GM12878 (cell line): Measurements from ENCODE around the gene DIO3. TPM values are rescaled to one million over a fixed set of nuclear protein-coding genes. Genes with fewer than 3 reads are reported as not detected.

ENCODE experiments used
- ATAC-seq: fragments of 200-7000 bp; cut with Tn5 transposase; 3 replicates; pipeline ENCODE4 v1.9.1; 2020; ENCODE audit warnings: mild to moderate bottlenecking, moderate library complexity
- BruUV-seq: library from RNA; stranded (reverse); fragments of 400-500 nt; replicated peaks from 2 replicates; lab custom pipeline; 2021; lab: Mats Ljungman, UMichigan
- CTCF ChIA-PET: fragments of 300-600 bp; sonication (Branson Sonifier 250); formaldehyde crosslinking; extraction: SDS; loops from one replicate; lab custom pipeline; 2021; ENCODE audit warnings: inconsistent platforms; lab: Yijun Ruan, JAX
- POLR2A ChIA-PET: fragments of 350-600 bp; formaldehyde crosslinking; extraction: SDS; loops from one replicate; lab custom pipeline; 2021; ENCODE audit warnings: inconsistent platforms; lab: Charles Lee
- RAD21 ChIA-PET: fragments of 300-600 bp; sonication (Branson Sonifier 250); formaldehyde crosslinking; loops from one replicate; lab custom pipeline; 2023; ENCODE audit warnings: antibody characterized with exemption; ENCODE audit not compliant: unreplicated experiment; lab: Charles Lee
- SMC1A ChIA-PET: fragments of 300-600 bp; sonication (Branson Sonifier 250); formaldehyde crosslinking; loops from one replicate; lab custom pipeline; 2023; ENCODE audit not compliant: unreplicated experiment, uncharacterized antibody; lab: Charles Lee
- DNase-seq: peaks from one replicate; pipeline ENCODE4 v3.0.0-alpha.2; 2011; ENCODE audit warnings: low read depth, low spot score
- FAIRE-seq: peaks from 3 replicates; lab custom pipeline; 2011; peaks lifted over from hg19 to GRCh38; lab: Jason Lieb, UNC
- H2AFZ ChIP-seq: 2 replicates; pipeline ENCODE4 v1.6.0; 2011; ENCODE audit warnings: low read depth, low read length, control low read depth; ENCODE audit not compliant: control insufficient read depth
- H3K27ac ChIP-seq: 2 replicates; pipeline ENCODE4 v1.5.1; 2011; ENCODE audit warnings: control low read depth; ENCODE audit not compliant: control insufficient read depth, insufficient read depth
- H3K27me3 ChIP-seq, 2 experiments: replicated peaks in 1 of 2; 2 replicates each; pipeline versions ENCODE4 v1.6.0 to v1.6.1; 2011; ENCODE audit warnings: low read length in 1 of 2; ENCODE audit not compliant: control insufficient read depth in 2 of 2, insufficient read depth in 2 of 2
- H3K36me3 ChIP-seq, 2 experiments: 2 replicates each; pipeline ENCODE4 v1.5.1; 2011; ENCODE audit warnings: low read length in 1 of 2; ENCODE audit not compliant: control insufficient read depth in 2 of 2, insufficient read depth in 2 of 2
- H3K4me1 ChIP-seq: 2 replicates; pipeline ENCODE4 v1.6.1; 2011; ENCODE audit warnings: mild to moderate bottlenecking, low read length, moderate library complexity, mixed read lengths; ENCODE audit not compliant: control insufficient read depth, insufficient read depth
- H3K4me2 ChIP-seq: 2 replicates; pipeline ENCODE4 v1.6.0; 2011; ENCODE audit warnings: control low read depth; ENCODE audit not compliant: control insufficient read depth, insufficient read depth
- H3K4me3 ChIP-seq: fragments of 200-600 bp; sonication (generic); 2 replicates; pipeline ENCODE4 v1.5.1; 2016
- H3K79me2 ChIP-seq: 2 replicates; pipeline ENCODE4 v1.6.0; 2011; ENCODE audit warnings: low read length; ENCODE audit not compliant: control insufficient read depth, insufficient read depth
- H3K9ac ChIP-seq: 2 replicates; pipeline ENCODE4 v1.8.0; 2011; ENCODE audit warnings: low read length, control low read depth, mixed read lengths; ENCODE audit not compliant: control insufficient read depth, insufficient read depth
- H3K9me3 ChIP-seq: replicated peaks from 3 replicates; pipeline ENCODE4 v1.5.1; 2011; ENCODE audit warnings: mild to moderate bottlenecking, low read length; ENCODE audit not compliant: control insufficient read depth, insufficient read depth
- H4K20me1 ChIP-seq: 2 replicates; pipeline ENCODE4 v1.6.0; 2011; ENCODE audit not compliant: control insufficient read depth, insufficient read depth
- CHD2 ChIP-seq: IDR thresholded peaks from 2 replicates; pipeline ENCODE4 v1.6.1; 2011; ENCODE audit warnings: low read depth, low read length, improper control_type of control experiment, borderline replicate concordance
- CREM ChIP-seq: IDR thresholded peaks from 2 replicates; pipeline ENCODE4 v1.6.1; 2014; ENCODE audit warnings: antibody characterized with exemption, low read depth
- EGR1 ChIP-seq, 2 experiments: IDR thresholded peaks; 1 replicate in 1 of 2; 2 replicates in 1 of 2; pipeline ENCODE4 v1.6.1; 2011 to 2012; ENCODE audit warnings: low read depth in 2 of 2, low read length in 2 of 2, borderline replicate concordance in 1 of 2, mild to moderate bottlenecking in 1 of 2, moderate library complexity in 1 of 2
- IRF5 ChIP-seq: fragments of 450-650 bp; IDR thresholded peaks from 2 replicates; pipeline ENCODE4 v1.6.1; 2017; ENCODE audit warnings: borderline replicate concordance
- KAT2A ChIP-seq: conservative IDR thresholded peaks from 2 replicates; pipeline ENCODE4 v1.6.1; 2011; ENCODE audit warnings: low read depth, low read length; ENCODE audit not compliant: control insufficient read depth
- NFYA ChIP-seq: IDR thresholded peaks from 2 replicates; pipeline ENCODE4 v1.6.1; 2011; ENCODE audit warnings: low read depth, mild to moderate bottlenecking, low read length, improper control_type of control experiment, borderline replicate concordance
- NR2C2 ChIP-seq: IDR thresholded peaks from 2 replicates; pipeline ENCODE4 v1.6.1; 2011; ENCODE audit warnings: borderline replicate concordance, low read depth; ENCODE audit not compliant: control insufficient read depth, insufficient read length
- NRF1 ChIP-seq: conservative IDR thresholded peaks from 2 replicates; pipeline ENCODE4 v1.6.1; 2011; ENCODE audit warnings: mild to moderate bottlenecking, low read depth, low read length, improper control_type of control experiment
- RUNX3 ChIP-seq: IDR thresholded peaks from 2 replicates; pipeline ENCODE4 v1.6.1; 2012; ENCODE audit warnings: low read length, inconsistent platforms
- YBX1 ChIP-seq: fragments of 450-650 bp; IDR thresholded peaks from 2 replicates; pipeline ENCODE4 v1.6.1; 2016; ENCODE audit warnings: antibody characterized with exemption
- WGBS: methylation state at CpG from one replicate; pipeline ENCODE4 v1.1.6; 2016; ENCODE audit warnings: low lambda C conversion rate; ENCODE audit not compliant: insufficient replicate concordance, insufficient coverage; ENCODE audit errors: missing lambda C conversion rate; 5-methylcytosine and 5-hydroxymethylcytosine counted together
- in situ Hi-C: fragments of 300-500 bp; cut with MboI; formaldehyde crosslinking; loops from 9 replicates; pipeline ENCODE4 v1.14.3; 2018; ENCODE audit warnings: mixed read lengths
- intact Hi-C: fragments of 100-400 bp; cut with micrococcal nuclease; formaldehyde crosslinking; loops from one replicate; pipeline ENCODE4 v1.14.2; 2022; ENCODE audit not compliant: unreplicated experiment
- polyA plus RNA-seq, 11 experiments: library from polyadenylated mRNA; depleted of rRNA in 4 of 11; unstranded in 6 of 11; stranded (reverse) in 5 of 11; fragments of >200 nt; fragmentation: Nextera tagmentation in 4 of 11; fragmentation: Illumina TruSeq in 1 of 11; extraction: Ambion mirVana in 4 of 11; extraction: Trizol in 1 of 11; gene quantifications; 1 replicate in 1 of 11; 2 replicates in 10 of 11; pipeline versions ENCODE4 v1.2.1 to v1.2.3, GENCODE V29; 2011 to 2016; ENCODE audit warnings: inconsistent platforms in 2 of 11, missing spikeins in 2 of 11, low read depth in 1 of 11
- total RNA-seq, 4 experiments: library from RNA; depleted of rRNA in 3 of 4; stranded (reverse); fragments of >200 nt in 3 of 4; fragmentation: Illumina TruSeq in 1 of 4; extraction: Trizol in 1 of 4; gene quantifications; 2 replicates each; pipeline versions ENCODE4 v1.2.1 to v1.2.3, GENCODE V29; 2013 to 2021

Gene DIO3
- total and polyA plus RNA-seq, 10 of the 15 experiments (the other 5 are each of a cell fraction or from before 2014, with no cell fraction given), result not detected

GRCh38 chr14:101603096-101603495 lies 41.8 kb downstream of the DIO3 start:
- BruUV-seq, result no TSS peak
- H3K27ac ChIP-seq, result no peak overlapping the region
- no peaks in the 10 kb centered on the region for H4K20me1 ChIP-seq
- 33% methylated on average over 8 of the region's 8 CpGs for WGBS
- no peaks in the 10 kb centered on the region for H3K79me2 ChIP-seq
- ChIA-PET CTCF (no interaction called here), POLR2A (no interaction called here), RAD21 (no interaction called here), SMC1A (no interaction called here)
- no peak overlapping the region for H3K9ac ChIP-seq
- TF ChIP-seq CREM (no peak), YBX1 (no peak), NFYA (no peak), NR2C2 (no peak), IRF5 (no peak), KAT2A (no peak), CHD2 (no peak), NRF1 (no peak), RUNX3 (no peak), EGR1 (IDR thresholded peaks at IDR 0.05; ENCODE audit: borderline replicate concordance in 1 of 2, low read depth in 2 of 2, low read length in 2 of 2) (no peak)
- H3K4me3 ChIP-seq, result no peak overlapping the region
- no peak overlapping the region for H2AFZ ChIP-seq
- DNase-seq, result no peak
- no peak overlapping the region for H3K4me2 ChIP-seq
- intact Hi-C loops (no loop called here), in situ Hi-C loops (no loop called here)
- H3K9me3 ChIP-seq, result no peaks in the 10 kb centered on the region; the same call in 2 of the 3 replicates
- FAIRE-seq, result no peak
- H3K27me3 ChIP-seq, result peaks cover 0 to 1% of the 10 kb centered on the region in 2 experiments; a peak in 1 of 4 replicates
- no peaks in the 10 kb centered on the region for H3K4me1 ChIP-seq
- ATAC-seq, result no peak
- H3K36me3 ChIP-seq, result no peaks in the 10 kb centered on the region
